SU-DHL-6 (cell line): ENCODE measurements around the gene ERG.

ENCODE experiments used
- H2AFZ ChIP-seq: fragments of 200-600 bp; sonication (generic); 2 replicates; pipeline ENCODE4 v1.6.1; 2014; ENCODE audit warnings: low read depth, mild to moderate bottlenecking, moderate library complexity, mixed read lengths, antibody characterized with exemption, low read length; ENCODE audit not compliant: severe bottlenecking
- H3F3A ChIP-seq: fragments of 200-600 bp; shearing (Covaris generic); 2 replicates; pipeline ENCODE4 v1.6.0; 2016; ENCODE audit warnings: antibody characterized with exemption, mild to moderate bottlenecking; ENCODE audit not compliant: insufficient read depth
- H3K27ac ChIP-seq: fragments of 200-600 bp; sonication (generic); 2 replicates; pipeline ENCODE4 v1.5.1; 2016; ENCODE audit warnings: low read depth, mild to moderate bottlenecking, low read length, moderate library complexity, mixed read lengths
- H3K27me3 ChIP-seq: fragments of 200-600 bp; sonication (generic), shearing (Covaris generic); 2 replicates; pipeline ENCODE4 v1.6.0; 2014; ENCODE audit warnings: mild to moderate bottlenecking, low read length
- H3K36me3 ChIP-seq: fragments of 200-600 bp; sonication (generic); 2 replicates; pipeline ENCODE4 v1.6.1; 2014; ENCODE audit warnings: mild to moderate bottlenecking, low read length, mixed read lengths
- H3K4me2 ChIP-seq: fragments of 300-600, 200-600 bp; shearing (Covaris generic), sonication (generic); 2 replicates; pipeline ENCODE4 v1.6.0; 2014; ENCODE audit warnings: low read length, low read depth, mild to moderate bottlenecking; ENCODE audit not compliant: poor library complexity, severe bottlenecking
- H3K4me3 ChIP-seq: fragments of 200-600 bp; sonication (generic); 2 replicates; pipeline ENCODE4 v1.5.1; 2014; ENCODE audit warnings: antibody characterized with exemption, low read length, mild to moderate bottlenecking, mixed read lengths; ENCODE audit not compliant: insufficient read depth, poor library complexity, severe bottlenecking
- H3K79me2 ChIP-seq: fragments of 200-600 bp; sonication (generic); 2 replicates; pipeline ENCODE4 v1.6.1; 2014; ENCODE audit warnings: mild to moderate bottlenecking, low read length, moderate library complexity; ENCODE audit not compliant: insufficient read depth
- H3K9ac ChIP-seq: fragments of 200-600 bp; sonication (generic); 2 replicates; pipeline ENCODE4 v1.7.0; 2014; ENCODE audit warnings: mild to moderate bottlenecking, low read length
- H3K9me2 ChIP-seq: fragments of 200-600 bp; sonication (generic); replicated peaks from 2 replicates; pipeline ENCODE4 v1.6.1; 2014; ENCODE audit warnings: low read length; ENCODE audit not compliant: insufficient read depth
- H3K9me3 ChIP-seq: fragments of 200-600 bp; sonication (generic); 2 replicates; pipeline ENCODE4 v1.6.1; 2014; ENCODE audit warnings: low read length, mixed read lengths; ENCODE audit not compliant: insufficient read depth
- H4K20me1 ChIP-seq: fragments of 200-600 bp; sonication (generic); 2 replicates; pipeline ENCODE4 v1.6.1; 2014; ENCODE audit warnings: low read depth, mild to moderate bottlenecking, antibody characterized with exemption, low read length, moderate library complexity, mixed read lengths
- CTCF ChIP-seq: fragments of 200-600 bp; sonication (generic); IDR thresholded peaks from one replicate; pipeline ENCODE4 v1.5.1; 2017; ENCODE audit warnings: antibody characterized with exemption, mild to moderate bottlenecking, low read length, moderate library complexity; ENCODE audit not compliant: insufficient read depth, poor library complexity, severe bottlenecking
- EZH2phosphoT487 ChIP-seq: fragments of 200-600 bp; sonication (generic), shearing (Covaris generic); conservative IDR thresholded peaks from 2 replicates; pipeline ENCODE4 v1.6.1; 2018; ENCODE audit warnings: mild to moderate bottlenecking, antibody characterized with exemption, low read length, moderate library complexity, mixed read lengths

ERG gene

DNA sequence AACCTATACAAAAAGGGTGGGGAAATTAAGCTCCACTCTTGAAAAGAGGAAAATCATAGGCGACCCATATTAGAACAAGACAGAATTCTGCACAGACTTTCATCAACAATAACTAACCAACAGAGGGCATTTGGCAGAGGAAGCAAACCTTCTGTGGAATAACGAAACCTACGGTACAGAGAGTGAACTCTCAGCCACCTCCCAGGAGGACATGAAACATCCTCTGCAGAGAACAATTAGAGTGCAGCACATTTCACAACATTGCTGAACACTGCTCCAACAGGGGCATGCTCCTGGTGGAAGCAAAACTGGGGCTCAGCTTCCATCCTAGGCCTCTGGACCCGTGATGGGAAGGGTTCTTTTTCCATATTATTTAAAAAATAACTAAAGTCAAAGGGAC is 130.6 kb downstream of the ERG start:
- H3K9ac ChIP-seq = no peak overlapping the region
- no peaks in the 10 kb centered on the region for H3K9me3 ChIP-seq
- H3K9me2 ChIP-seq = 0 out of 2 replicates have a peak, but pooled peaks cover 6% of the 10 kb centered on the region
- no peak overlapping the region for H3K4me2 ChIP-seq
- TF ChIP-seq CTCF (no peak), EZH2phosphoT487 (no peak)
- H4K20me1 ChIP-seq = no peaks in the 10 kb centered on the region
- no peaks in the 10 kb centered on the region for H3F3A ChIP-seq
- H2AFZ ChIP-seq = no peak overlapping the region
- no peaks in the 10 kb centered on the region for H3K27me3 ChIP-seq
- no peaks in the 10 kb centered on the region for H3K79me2 ChIP-seq
- no peak overlapping the region for H3K27ac ChIP-seq
- H3K36me3 ChIP-seq = no peaks in the 10 kb centered on the region
- H3K4me3 ChIP-seq = no peak overlapping the region

GRCh38 chr21:38365521-38365920 is 132.8 kb downstream of the ERG start:
- H2AFZ ChIP-seq = no peak overlapping the region
- no peak overlapping the region for H3K4me2 ChIP-seq
- no peaks in the 10 kb centered on the region for H3K9me3 ChIP-seq
- no peak overlapping the region for H3K9ac ChIP-seq
- no peaks in the 10 kb centered on the region for H3K27me3 ChIP-seq
- no peaks in the 10 kb centered on the region for H3K36me3 ChIP-seq
- H3K27ac ChIP-seq = no peak overlapping the region
- H3K79me2 ChIP-seq = no peaks in the 10 kb centered on the region
- no peaks in the 10 kb centered on the region for H3F3A ChIP-seq
- no peak for TF ChIP-seq EZH2phosphoT487
- no peak for TF ChIP-seq CTCF
- no peaks in the 10 kb centered on the region for H4K20me1 ChIP-seq
- 0 out of 2 replicates have a peak, but pooled peaks cover 6% of the 10 kb centered on the region for H3K9me2 ChIP-seq
- H3K4me3 ChIP-seq = no peak overlapping the region

DNA sequence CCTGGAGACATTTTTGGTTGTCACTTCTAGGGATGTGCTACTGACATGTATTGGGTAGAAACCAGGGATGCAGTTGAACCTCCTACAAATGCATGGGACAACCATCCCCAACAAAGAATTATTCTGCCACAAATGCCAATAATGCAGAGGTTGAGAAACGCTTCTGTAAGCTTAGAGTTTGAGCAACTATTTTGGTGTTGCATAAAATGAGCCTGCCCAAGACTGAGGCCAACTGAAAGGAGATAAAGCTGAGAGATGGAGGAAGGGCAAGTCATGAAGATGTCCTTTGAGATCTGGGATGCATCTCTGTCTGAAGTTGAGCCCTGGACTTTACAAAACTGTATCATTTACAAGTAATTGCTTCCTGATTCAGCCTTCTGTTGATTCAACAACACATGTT is 134.6 kb downstream of the ERG start:
- Histone ChIP-seq H3K27ac (no peak overlapping the region), H4K20me1 (no peaks in the 10 kb centered on the region), H3K9ac (no peak overlapping the region), H3K4me3 (no peak overlapping the region), H3K36me3 (no peaks in the 10 kb centered on the region), H3K27me3 (no peaks in the 10 kb centered on the region), H2AFZ (no peak overlapping the region), H3K9me2 (0 out of 2 replicates have a peak, but pooled peaks cover 6% of the 10 kb centered on the region), H3K4me2 (no peak overlapping the region), H3K9me3 (no peaks in the 10 kb centered on the region), H3K79me2 (no peaks in the 10 kb centered on the region), H3F3A (no peaks in the 10 kb centered on the region)
- no peak for TF ChIP-seq EZH2phosphoT487
- TF ChIP-seq CTCF = no peak
